ENCODE data around the gene TMPRSS6. TPM values are rescaled to one million over a fixed set of nuclear protein-coding genes. Genes with fewer than 3 reads are reported as not detected.

Gene TMPRSS6
- total RNA-seq, 4 donors from 2014 or later = 0.16 to 4.9 (median 0.41) TPM; not detected in 1

DNA sequence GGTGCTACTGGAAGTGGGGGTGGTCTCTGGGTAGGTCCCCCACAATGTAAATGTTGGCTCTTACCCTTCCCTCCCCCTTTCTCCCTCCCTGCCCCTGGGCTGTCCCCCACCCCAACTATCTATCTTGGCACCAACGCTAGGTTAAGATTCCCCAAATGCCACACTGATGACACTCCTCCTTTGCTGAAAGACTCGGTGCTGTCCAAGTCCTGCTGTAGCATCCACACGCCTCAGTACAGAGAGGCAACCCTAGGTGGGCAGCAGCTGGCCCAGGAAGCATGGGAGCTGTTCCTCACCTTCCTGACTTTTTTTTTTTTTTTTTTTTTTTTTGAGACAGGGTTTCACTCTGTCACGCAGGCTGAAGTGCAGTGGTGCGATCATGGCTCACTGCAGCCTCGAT, 61.4 kb downstream of the TMPRSS6 start:
- peaks cover 9 to 48% (median 44%) of the 10 kb centered on the region in 4 donors for H3K4me1 ChIP-seq
- H3K27ac ChIP-seq = no peak overlapping the region
- no peaks in the 10 kb centered on the region for H3K27me3 ChIP-seq
- intact Hi-C loops (cut with DNase I; ENCODE audit: low total_unique reads) = no loop called here
- in situ Hi-C loops (cut with MboI; ENCODE audit: low pct_ligation_motif_present in 1 of 4, low pct_unique_long_range_greater_than_20kb in 1 of 4, low sequenced_read_pairs in 3 of 4) = no loop called here
- H3K9me3 ChIP-seq = no peaks in the 10 kb centered on the region
- DNase-seq = no peak
- no peaks in the 10 kb centered on the region for H3K36me3 ChIP-seq
- TF ChIP-seq POLR2AphosphoS5 (IDR thresholded peaks at IDR 0.05) (no peak), EP300 (IDR thresholded peaks at IDR 0.05; ENCODE audit: low read depth) (no peak), POLR2A (IDR thresholded peaks at IDR 0.05) (no peak)
- TF ChIP-seq, protein P1, sequence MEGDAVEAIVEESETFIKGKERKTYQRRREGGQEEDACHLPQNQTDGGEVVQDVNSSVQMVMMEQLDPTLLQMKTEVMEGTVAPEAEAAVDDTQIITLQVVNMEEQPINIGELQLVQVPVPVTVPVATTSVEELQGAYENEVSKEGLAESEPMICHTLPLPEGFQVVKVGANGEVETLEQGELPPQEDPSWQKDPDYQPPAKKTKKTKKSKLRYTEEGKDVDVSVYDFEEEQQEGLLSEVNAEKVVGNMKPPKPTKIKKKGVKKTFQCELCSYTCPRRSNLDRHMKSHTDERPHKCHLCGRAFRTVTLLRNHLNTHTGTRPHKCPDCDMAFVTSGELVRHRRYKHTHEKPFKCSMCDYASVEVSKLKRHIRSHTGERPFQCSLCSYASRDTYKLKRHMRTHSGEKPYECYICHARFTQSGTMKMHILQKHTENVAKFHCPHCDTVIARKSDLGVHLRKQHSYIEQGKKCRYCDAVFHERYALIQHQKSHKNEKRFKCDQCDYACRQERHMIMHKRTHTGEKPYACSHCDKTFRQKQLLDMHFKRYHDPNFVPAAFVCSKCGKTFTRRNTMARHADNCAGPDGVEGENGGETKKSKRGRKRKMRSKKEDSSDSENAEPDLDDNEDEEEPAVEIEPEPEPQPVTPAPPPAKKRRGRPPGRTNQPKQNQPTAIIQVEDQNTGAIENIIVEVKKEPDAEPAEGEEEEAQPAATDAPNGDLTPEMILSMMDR (IDR thresholded peaks at IDR 0.05) = no peak
- 80 to 100% methylated on average over 1 to 6 of the region's 6 CpGs for WGBS, 2 donors (ENCODE audit: low coverage in 1 of 2)
- H3K4me3 ChIP-seq = no peak overlapping the region

DNA sequence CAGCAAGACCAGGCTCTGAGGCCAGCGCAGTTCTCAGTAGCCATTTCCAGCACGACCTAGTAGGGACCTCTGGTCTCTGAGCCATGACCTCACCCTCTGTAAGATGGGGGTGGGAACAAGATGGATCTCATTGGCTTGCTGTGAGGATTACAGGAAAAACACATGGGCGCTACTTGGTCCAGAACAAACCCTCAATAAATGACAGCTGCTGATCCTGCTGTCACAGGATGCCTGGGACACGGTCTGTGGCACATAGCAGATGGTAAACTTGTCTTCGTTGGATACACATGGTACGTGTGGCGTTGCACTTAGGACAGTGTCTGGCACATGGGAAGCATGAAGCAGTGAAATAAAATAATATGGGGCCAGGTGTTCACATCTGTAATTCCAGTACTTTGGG, 62.5 kb downstream of the TMPRSS6 start:
- H3K27me3 ChIP-seq = no peaks in the 10 kb centered on the region
- H3K36me3 ChIP-seq = no peaks in the 10 kb centered on the region
- H3K9me3 ChIP-seq = no peaks in the 10 kb centered on the region
- peaks cover 13 to 42% (median 38%) of the 10 kb centered on the region in 4 donors for H3K4me1 ChIP-seq
- H3K4me3 ChIP-seq = no peak overlapping the region
- 60 to 78% methylated on average over 2 to 7 of the region's 7 CpGs for WGBS, 2 donors (ENCODE audit: low coverage in 1 of 2)
- DNase-seq = no peak
- TF ChIP-seq, protein P1 (IDR thresholded peaks at IDR 0.05) = no peak
- no peak for TF ChIP-seq EP300 (IDR thresholded peaks at IDR 0.05; ENCODE audit: low read depth)
- no peak for TF ChIP-seq POLR2A (IDR thresholded peaks at IDR 0.05)
- TF ChIP-seq POLR2AphosphoS5 (IDR thresholded peaks at IDR 0.05) = no peak
- no peak overlapping the region for H3K27ac ChIP-seq
- in situ Hi-C loops (cut with MboI; ENCODE audit: low pct_ligation_motif_present in 1 of 4, low pct_unique_long_range_greater_than_20kb in 1 of 4, low sequenced_read_pairs in 3 of 4) = no loop called here
- intact Hi-C loops (cut with DNase I; ENCODE audit: low total_unique reads) = no loop called here

DNA sequence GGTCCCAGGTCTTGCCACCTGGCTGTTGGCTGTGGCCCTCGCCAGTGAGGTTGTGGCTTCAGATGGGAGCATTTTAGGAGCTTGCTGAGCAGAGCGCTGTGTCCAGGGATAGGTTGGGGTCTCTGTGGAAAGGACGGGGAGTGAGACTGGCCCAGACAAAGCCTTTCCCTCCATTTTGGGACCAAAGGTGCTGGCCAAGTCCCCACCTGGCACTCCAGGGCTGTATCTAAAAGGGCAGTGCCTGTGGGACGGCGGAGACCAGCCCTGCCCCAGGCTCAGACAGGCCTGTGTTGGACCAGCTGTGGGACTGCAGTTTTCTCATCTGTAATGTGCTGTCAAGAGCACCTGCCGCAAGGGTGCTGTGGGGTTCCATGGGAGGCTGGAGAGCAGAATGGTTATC, 62.9 kb downstream of the TMPRSS6 start:
- Histone ChIP-seq H3K36me3 (no peaks in the 10 kb centered on the region), H3K4me3 (no peak overlapping the region), H3K9me3 (no peaks in the 10 kb centered on the region), H3K27ac (no peak overlapping the region), H3K4me1 (peaks cover 13 to 43% (median 35%) of the 10 kb centered on the region in 4 donors), H3K27me3 (no peaks in the 10 kb centered on the region)
- TF ChIP-seq POLR2A (IDR thresholded peaks at IDR 0.05) (no peak), EP300 (IDR thresholded peaks at IDR 0.05; ENCODE audit: low read depth) (no peak)
- TF ChIP-seq, protein P1 (IDR thresholded peaks at IDR 0.05) = no peak
- WGBS, 2 donors (ENCODE audit: low coverage in 1 of 2) = 93% methylated on average over 5 of the region's 6 CpGs; no CpG with 5 or more reads in 1 of the 2 donors
- intact Hi-C loops (cut with DNase I; ENCODE audit: low total_unique reads) (no loop called here), in situ Hi-C loops (cut with MboI; ENCODE audit: low pct_ligation_motif_present in 1 of 4, low pct_unique_long_range_greater_than_20kb in 1 of 4, low sequenced_read_pairs in 3 of 4) (no loop called here)
- no peak for DNase-seq

DNA sequence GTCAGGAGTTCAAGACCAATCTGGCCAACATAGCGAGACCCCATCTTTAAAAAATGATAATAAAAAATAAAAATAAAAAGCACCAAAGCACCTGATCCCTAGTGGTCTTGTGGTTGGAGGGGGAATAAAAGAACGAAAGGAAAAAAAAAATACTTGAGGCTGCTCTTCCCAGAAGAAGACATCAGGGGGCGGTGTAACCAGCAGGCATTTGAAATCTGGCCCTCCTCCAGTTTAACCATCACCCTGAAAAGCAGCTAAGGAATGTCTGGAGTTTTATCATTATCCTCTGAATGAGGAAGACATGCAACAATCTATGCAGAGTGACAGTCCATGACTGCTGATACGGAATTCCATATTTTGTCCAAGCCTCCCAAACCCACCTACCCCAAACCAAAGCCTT, 63.6 kb downstream of the TMPRSS6 start:
- H3K27me3 ChIP-seq = no peaks in the 10 kb centered on the region
- intact Hi-C loops (cut with DNase I; ENCODE audit: low total_unique reads) = no loop called here
- TF ChIP-seq POLR2A (IDR thresholded peaks at IDR 0.05) = no peak
- TF ChIP-seq, protein P1 (IDR thresholded peaks at IDR 0.05) = peak; percentile 25 to 51 (median 50)
- no peak for DNase-seq
- no peaks in the 10 kb centered on the region for H3K9me3 ChIP-seq
- H3K36me3 ChIP-seq = no peaks in the 10 kb centered on the region
- in situ Hi-C loops (cut with MboI; ENCODE audit: low pct_ligation_motif_present in 1 of 4, low pct_unique_long_range_greater_than_20kb in 1 of 4, low sequenced_read_pairs in 3 of 4) = no loop called here
- no peak overlapping the region for H3K27ac ChIP-seq
- 39 to 44% methylated on average over 4 of the region's 4 CpGs for WGBS, 2 donors (ENCODE audit: low coverage in 1 of 2)
- no peak overlapping the region for H3K4me3 ChIP-seq
- H3K4me1 ChIP-seq = peaks cover 12 to 41% (median 31%) of the 10 kb centered on the region in 4 donors

Measured in transverse colon (tissue), 4 donors.